HEK293 (cell line): Measurements from ENCODE around the gene CDCA3.

Source experiments
- ZNF114 ChIP-seq: fragments of 450-650 bp; formaldehyde crosslinking; IDR thresholded peaks from 2 replicates; pipeline ENCODE4 v1.5.0; 2017; ENCODE audit warnings: missing biosample characterization, missing genetic modification characterization
- ZNF121 ChIP-seq: fragments of 450-650 bp; formaldehyde crosslinking; IDR thresholded peaks from 2 replicates; pipeline ENCODE4 v1.5.1; 2016; ENCODE audit warnings: missing biosample characterization, missing genetic modification characterization
- TF ChIP-seq, protein P1 (sequence below): fragments of 450-650 bp; formaldehyde crosslinking; IDR thresholded peaks from 2 replicates; pipeline ENCODE4 v1.5.1; 2016; ENCODE audit warnings: missing biosample characterization, missing genetic modification characterization, low read depth
- TF ChIP-seq, protein P2 (sequence below): fragments of 450-650 bp; formaldehyde crosslinking; IDR thresholded peaks from 2 replicates; pipeline ENCODE4; 2016; ENCODE audit warnings: missing biosample characterization, missing genetic modification characterization
- TF ChIP-seq, protein P3 (sequence below): fragments of 450-650 bp; formaldehyde crosslinking; IDR thresholded peaks from 2 replicates; pipeline ENCODE4 v1.5.1; 2016; ENCODE audit warnings: missing biosample characterization, missing genetic modification characterization
- TF ChIP-seq, protein P4 (sequence below): fragments of 450-650 bp; formaldehyde crosslinking; IDR thresholded peaks from 2 replicates; pipeline ENCODE4 v1.5.1; 2016; ENCODE audit warnings: missing biosample characterization, missing genetic modification characterization
- TF ChIP-seq, protein P5 (sequence below): fragments of 450-650 bp; formaldehyde crosslinking; IDR thresholded peaks from 2 replicates; pipeline ENCODE4 v1.5.1; 2016; ENCODE audit warnings: missing biosample characterization, missing genetic modification characterization

DNA sequence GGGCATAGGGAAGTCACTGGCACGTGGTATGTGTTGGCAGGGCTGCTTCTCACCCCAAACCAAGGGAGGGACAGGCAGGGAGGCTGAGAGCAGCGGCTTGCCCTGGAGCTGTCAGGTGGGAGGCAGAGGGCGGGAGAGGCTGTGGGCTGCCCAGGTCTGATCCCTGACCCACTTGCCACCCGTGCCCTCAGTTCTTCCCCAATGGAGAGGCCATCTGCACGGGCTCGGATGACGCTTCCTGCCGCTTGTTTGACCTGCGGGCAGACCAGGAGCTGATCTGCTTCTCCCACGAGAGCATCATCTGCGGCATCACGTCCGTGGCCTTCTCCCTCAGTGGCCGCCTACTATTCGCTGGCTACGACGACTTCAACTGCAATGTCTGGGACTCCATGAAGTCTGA, 5.7 kb downstream of the CDCA3 start:
- TF ChIP-seq, protein P1, sequence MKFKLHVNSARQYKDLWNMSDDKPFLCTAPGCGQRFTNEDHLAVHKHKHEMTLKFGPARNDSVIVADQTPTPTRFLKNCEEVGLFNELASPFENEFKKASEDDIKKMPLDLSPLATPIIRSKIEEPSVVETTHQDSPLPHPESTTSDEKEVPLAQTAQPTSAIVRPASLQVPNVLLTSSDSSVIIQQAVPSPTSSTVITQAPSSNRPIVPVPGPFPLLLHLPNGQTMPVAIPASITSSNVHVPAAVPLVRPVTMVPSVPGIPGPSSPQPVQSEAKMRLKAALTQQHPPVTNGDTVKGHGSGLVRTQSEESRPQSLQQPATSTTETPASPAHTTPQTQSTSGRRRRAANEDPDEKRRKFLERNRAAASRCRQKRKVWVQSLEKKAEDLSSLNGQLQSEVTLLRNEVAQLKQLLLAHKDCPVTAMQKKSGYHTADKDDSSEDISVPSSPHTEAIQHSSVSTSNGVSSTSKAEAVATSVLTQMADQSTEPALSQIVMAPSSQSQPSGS (tag by site-specific recombination) = no peak
- TF ChIP-seq, protein P2, sequence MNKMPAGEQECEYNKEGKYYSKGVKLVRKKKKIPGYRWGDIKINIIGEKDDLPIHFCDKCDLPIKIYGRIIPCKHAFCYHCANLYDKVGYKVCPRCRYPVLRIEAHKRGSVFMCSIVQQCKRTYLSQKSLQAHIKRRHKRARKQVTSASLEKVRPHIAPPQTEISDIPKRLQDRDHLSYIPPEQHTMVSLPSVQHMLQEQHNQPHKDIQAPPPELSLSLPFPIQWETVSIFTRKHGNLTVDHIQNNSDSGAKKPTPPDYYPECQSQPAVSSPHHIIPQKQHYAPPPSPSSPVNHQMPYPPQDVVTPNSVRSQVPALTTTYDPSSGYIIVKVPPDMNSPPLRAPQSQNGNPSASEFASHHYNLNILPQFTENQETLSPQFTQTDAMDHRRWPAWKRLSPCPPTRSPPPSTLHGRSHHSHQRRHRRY (tag by site-specific recombination) = no peak
- TF ChIP-seq, protein P3, sequence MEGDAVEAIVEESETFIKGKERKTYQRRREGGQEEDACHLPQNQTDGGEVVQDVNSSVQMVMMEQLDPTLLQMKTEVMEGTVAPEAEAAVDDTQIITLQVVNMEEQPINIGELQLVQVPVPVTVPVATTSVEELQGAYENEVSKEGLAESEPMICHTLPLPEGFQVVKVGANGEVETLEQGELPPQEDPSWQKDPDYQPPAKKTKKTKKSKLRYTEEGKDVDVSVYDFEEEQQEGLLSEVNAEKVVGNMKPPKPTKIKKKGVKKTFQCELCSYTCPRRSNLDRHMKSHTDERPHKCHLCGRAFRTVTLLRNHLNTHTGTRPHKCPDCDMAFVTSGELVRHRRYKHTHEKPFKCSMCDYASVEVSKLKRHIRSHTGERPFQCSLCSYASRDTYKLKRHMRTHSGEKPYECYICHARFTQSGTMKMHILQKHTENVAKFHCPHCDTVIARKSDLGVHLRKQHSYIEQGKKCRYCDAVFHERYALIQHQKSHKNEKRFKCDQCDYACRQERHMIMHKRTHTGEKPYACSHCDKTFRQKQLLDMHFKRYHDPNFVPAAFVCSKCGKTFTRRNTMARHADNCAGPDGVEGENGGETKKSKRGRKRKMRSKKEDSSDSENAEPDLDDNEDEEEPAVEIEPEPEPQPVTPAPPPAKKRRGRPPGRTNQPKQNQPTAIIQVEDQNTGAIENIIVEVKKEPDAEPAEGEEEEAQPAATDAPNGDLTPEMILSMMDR = no peak
- TF ChIP-seq, protein P4, sequence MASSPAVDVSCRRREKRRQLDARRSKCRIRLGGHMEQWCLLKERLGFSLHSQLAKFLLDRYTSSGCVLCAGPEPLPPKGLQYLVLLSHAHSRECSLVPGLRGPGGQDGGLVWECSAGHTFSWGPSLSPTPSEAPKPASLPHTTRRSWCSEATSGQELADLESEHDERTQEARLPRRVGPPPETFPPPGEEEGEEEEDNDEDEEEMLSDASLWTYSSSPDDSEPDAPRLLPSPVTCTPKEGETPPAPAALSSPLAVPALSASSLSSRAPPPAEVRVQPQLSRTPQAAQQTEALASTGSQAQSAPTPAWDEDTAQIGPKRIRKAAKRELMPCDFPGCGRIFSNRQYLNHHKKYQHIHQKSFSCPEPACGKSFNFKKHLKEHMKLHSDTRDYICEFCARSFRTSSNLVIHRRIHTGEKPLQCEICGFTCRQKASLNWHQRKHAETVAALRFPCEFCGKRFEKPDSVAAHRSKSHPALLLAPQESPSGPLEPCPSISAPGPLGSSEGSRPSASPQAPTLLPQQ (tag by site-specific recombination) = no peak
- TF ChIP-seq ZNF121 (tag by site-specific recombination) (no peak), ZNF114 (tag by site-specific recombination) (no peak)
- TF ChIP-seq, protein P5, sequence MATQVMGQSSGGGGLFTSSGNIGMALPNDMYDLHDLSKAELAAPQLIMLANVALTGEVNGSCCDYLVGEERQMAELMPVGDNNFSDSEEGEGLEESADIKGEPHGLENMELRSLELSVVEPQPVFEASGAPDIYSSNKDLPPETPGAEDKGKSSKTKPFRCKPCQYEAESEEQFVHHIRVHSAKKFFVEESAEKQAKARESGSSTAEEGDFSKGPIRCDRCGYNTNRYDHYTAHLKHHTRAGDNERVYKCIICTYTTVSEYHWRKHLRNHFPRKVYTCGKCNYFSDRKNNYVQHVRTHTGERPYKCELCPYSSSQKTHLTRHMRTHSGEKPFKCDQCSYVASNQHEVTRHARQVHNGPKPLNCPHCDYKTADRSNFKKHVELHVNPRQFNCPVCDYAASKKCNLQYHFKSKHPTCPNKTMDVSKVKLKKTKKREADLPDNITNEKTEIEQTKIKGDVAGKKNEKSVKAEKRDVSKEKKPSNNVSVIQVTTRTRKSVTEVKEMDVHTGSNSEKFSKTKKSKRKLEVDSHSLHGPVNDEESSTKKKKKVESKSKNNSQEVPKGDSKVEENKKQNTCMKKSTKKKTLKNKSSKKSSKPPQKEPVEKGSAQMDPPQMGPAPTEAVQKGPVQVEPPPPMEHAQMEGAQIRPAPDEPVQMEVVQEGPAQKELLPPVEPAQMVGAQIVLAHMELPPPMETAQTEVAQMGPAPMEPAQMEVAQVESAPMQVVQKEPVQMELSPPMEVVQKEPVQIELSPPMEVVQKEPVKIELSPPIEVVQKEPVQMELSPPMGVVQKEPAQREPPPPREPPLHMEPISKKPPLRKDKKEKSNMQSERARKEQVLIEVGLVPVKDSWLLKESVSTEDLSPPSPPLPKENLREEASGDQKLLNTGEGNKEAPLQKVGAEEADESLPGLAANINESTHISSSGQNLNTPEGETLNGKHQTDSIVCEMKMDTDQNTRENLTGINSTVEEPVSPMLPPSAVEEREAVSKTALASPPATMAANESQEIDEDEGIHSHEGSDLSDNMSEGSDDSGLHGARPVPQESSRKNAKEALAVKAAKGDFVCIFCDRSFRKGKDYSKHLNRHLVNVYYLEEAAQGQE = no peak
